ENCODE data around the gene SRPRB.

DNA sequence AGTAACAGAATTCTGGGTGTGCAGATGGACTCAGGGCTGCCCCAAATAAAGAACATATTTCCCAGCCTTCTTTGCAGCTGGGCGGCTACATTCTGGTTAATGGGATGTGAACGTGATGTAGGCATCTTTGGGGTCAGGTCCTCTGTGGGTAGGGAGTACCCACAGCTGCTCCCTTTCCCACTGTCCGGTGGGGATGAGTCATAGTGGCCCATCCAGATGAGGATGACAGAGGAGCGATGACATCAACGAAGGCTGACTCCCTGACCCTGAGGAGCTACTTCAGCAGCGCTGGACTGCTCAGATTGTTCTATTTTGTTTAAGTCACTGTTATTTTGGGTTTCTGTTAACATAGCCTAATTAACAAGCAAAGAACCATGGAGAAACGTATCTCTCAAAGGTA is 38.0 kb downstream of the SRPRB start:
- TF ChIP-seq, protein P1, sequence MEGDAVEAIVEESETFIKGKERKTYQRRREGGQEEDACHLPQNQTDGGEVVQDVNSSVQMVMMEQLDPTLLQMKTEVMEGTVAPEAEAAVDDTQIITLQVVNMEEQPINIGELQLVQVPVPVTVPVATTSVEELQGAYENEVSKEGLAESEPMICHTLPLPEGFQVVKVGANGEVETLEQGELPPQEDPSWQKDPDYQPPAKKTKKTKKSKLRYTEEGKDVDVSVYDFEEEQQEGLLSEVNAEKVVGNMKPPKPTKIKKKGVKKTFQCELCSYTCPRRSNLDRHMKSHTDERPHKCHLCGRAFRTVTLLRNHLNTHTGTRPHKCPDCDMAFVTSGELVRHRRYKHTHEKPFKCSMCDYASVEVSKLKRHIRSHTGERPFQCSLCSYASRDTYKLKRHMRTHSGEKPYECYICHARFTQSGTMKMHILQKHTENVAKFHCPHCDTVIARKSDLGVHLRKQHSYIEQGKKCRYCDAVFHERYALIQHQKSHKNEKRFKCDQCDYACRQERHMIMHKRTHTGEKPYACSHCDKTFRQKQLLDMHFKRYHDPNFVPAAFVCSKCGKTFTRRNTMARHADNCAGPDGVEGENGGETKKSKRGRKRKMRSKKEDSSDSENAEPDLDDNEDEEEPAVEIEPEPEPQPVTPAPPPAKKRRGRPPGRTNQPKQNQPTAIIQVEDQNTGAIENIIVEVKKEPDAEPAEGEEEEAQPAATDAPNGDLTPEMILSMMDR (IDR thresholded peaks at IDR 0.05; ENCODE audit: poor library complexity, severe bottlenecking), result no peak
- no peak for TF ChIP-seq RAD21 (conservative IDR thresholded peaks at IDR 0.05)
- no peak for TF ChIP-seq EZH2 (IDR thresholded peaks at IDR 0.05; ENCODE audit: borderline replicate concordance, insufficient read depth, low read length, poor library complexity, severe bottlenecking)
- no peak for TF ChIP-seq MXI1 (conservative IDR thresholded peaks at IDR 0.05; ENCODE audit: poor library complexity, severe bottlenecking)
- TF ChIP-seq POLR2AphosphoS5 (IDR thresholded peaks at IDR 0.05), result no peak
- TF ChIP-seq, protein P2, sequence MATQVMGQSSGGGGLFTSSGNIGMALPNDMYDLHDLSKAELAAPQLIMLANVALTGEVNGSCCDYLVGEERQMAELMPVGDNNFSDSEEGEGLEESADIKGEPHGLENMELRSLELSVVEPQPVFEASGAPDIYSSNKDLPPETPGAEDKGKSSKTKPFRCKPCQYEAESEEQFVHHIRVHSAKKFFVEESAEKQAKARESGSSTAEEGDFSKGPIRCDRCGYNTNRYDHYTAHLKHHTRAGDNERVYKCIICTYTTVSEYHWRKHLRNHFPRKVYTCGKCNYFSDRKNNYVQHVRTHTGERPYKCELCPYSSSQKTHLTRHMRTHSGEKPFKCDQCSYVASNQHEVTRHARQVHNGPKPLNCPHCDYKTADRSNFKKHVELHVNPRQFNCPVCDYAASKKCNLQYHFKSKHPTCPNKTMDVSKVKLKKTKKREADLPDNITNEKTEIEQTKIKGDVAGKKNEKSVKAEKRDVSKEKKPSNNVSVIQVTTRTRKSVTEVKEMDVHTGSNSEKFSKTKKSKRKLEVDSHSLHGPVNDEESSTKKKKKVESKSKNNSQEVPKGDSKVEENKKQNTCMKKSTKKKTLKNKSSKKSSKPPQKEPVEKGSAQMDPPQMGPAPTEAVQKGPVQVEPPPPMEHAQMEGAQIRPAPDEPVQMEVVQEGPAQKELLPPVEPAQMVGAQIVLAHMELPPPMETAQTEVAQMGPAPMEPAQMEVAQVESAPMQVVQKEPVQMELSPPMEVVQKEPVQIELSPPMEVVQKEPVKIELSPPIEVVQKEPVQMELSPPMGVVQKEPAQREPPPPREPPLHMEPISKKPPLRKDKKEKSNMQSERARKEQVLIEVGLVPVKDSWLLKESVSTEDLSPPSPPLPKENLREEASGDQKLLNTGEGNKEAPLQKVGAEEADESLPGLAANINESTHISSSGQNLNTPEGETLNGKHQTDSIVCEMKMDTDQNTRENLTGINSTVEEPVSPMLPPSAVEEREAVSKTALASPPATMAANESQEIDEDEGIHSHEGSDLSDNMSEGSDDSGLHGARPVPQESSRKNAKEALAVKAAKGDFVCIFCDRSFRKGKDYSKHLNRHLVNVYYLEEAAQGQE (IDR thresholded peaks at IDR 0.05; ENCODE audit: borderline replicate concordance), result no peak

Data from neural cell (in vitro differentiated cells).